ENCODE measurements around the gene TMEM14A.
"Not testable (repeated sequence)": the region's sequence is repeated elsewhere in the genome, so short reads cannot be mapped to it uniquely, and the experiment has no call there.

Gene TMEM14A

GRCh38 chr6:52670502-52671409 is at the start of gene TMEM14A:
TMEM14A (plus strand) TSS chr6:52671113; CDS start chr6:52677103, 5,990 bp downstream.
- DNase-seq, result peak; percentile 90

GRCh38 chr6:52621631-52622030 is 49.3 kb upstream of the TMEM14A start:
- DNase-seq, result no peak

DNA sequence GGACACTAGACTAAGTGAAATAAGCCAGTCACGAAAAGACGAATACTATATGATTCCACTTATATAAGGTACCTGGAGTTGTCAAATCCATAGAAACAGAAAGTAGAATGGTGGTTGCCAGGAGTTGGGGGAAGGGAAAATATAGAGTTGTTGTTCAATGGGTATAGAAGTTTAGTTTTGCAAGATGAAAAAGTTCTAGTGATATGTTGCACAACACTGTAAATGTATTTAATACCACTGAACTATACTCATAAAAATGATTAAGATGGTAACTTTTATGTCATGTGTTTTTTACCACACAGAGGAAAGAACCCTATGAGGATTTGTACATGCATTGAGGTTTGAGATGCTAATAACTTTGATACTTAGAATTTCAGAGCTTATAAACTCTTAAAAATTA is 48.1 kb upstream of the TMEM14A start:
- DNase-seq, result no peak

GRCh38 chr6:52632011-52632410 is 38.9 kb upstream of the TMEM14A start:
- no peak for DNase-seq

- no peak for DNase-seq
Observed at GRCh38 chr6:52634211-52634610, 36.7 kb upstream of the TMEM14A start.

DNA sequence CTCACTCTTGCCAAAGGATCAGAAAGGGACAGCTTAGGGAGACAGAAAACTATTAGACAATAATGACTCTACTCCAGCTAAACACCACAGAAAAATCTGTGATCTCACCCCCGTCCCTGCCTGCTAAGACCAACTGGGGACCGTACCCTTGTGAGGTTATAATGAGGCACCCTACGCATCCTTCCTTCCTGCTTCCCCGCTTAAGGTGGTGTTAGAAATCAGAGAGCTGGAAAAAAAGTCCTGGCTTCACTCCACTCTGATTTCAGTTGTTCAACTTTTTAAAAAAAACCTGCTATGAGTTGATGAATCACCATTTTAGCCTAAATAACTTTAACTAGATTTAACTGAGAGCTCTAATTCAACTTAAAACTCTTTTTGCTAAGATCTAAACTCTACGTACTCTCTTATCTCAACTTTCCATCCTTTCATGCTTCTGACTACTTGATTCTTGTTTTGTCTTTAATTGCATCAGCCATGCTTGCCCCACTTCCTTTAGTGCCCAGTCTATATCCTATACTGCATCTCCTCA is 35.8 kb upstream of the TMEM14A start:
- DNase-seq, result no peak

DNA sequence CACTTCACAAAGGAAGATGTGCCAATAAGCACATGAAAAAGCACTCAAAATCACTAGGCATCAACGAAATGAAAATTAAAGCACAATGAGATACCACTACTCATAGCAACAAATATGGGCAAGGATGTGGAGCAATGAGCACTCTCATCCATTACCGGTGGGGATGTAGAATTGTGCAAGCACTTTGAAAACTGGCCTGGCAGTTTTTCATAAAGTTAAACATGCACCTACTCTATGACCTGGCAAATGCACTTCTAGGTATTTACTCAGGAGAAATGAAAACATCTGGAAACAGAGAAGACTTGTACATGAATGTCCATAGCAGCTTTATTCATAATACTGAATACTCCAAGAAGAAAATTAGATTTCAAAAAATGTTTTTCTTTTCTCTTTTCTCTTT is 34.1 kb upstream of the TMEM14A start:
- DNase-seq, result no peak

- DNase-seq, result no peak
Observed at GRCh38 chr6:52639493-52639892, 31.4 kb upstream of the TMEM14A start.

DNA sequence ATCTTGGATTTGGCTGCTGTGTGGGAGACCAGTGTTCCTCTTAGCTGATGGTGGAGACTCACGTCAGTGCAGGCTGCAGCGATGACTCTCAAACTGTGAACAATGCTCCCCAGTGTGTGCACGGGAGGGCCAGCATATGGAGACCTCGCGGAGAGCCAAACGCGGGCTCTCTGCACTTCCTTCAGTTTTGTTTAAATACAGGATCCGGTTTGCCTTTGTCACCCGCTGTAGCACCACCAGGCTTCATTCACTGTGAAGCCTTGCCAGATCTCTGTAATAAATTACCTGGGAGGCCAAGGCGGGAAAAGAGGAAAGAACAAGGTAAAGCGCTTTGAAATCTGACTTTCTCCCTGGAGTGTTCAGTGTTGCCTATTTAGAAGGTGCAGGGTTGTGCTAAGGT is 30.7 kb upstream of the TMEM14A start:
- no peak for DNase-seq

DNA sequence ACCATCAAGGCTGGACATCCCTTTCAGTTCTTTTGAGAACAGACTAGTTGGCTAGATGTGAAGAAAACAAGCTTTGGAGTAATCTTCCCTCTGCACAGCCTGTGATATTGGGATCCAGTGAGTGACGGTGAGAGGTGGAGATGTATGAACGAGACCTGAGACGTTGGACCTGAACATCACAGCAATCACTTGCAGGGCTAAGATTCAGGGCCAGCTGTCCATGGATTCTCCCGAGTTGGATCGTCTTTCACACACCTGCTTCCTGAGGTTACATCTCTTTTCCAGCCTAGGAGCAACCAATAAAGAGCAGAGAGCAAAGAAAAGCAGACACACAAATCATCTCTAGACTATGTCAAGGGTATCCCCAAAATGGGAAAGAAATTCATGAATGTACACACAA is 30.0 kb upstream of the TMEM14A start:
- no peak for DNase-seq

DNA sequence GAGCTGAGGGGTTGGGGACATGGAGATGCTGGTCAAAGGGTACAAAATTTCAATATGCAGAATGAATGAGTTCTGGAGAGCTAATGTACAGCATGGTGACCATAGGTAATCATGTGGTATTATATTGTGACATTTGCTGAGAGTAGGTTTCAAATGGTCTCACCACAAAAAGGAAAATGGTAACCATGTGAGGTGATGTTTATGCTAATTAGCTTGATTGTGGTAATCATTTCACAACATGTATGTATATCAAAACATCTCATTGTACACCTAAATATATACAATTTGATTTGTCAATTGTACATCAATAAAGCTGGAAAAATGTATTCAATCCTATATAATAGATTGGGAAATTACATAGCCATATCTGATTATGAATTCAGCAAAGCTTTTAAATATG is 29.5 kb upstream of the TMEM14A start:
- no peak for DNase-seq

DNA sequence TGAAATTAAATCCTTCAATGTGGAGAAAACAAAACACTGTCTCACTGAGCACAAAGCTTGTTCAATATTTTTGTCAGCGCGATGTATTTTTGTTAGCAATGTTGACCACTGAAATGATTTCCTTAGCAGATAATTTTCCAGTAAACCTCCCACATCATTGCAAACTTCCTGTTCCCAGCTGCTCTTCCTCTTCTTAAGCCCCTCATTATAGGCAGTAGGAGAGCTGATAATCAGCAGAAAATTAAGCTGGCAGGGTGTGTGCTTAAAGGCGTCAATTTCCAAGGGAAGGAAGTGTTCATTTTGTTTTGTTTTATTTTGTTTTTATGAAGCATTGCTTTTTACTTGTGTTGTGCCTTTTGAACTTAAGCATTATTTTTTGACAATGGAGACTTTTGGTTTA is 29.1 kb upstream of the TMEM14A start:
- DNase-seq, result no peak

DNA sequence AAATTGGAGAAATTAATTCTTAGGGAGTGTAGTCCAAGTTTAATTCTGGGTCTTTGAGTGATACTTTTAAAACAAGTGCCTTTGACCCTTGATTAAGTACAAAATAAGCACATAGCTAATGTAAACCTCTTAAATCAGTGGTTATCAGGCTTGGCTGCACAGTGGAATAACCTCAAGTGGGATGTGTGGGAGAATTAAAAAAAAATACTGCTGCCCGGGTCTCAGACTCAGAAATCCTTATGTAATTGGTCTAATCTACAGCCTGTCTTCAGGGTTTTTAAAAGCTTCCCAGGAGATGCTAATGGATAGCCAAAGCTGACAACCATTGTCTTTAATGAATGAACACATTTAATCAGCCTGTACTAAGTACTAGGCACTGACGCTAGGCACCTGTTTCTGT is 28.5 kb upstream of the TMEM14A start:
- no peak for DNase-seq

- DNase-seq, result no peak
Observed at GRCh38 chr6:52643158-52643557, 27.8 kb upstream of the TMEM14A start.

DNA sequence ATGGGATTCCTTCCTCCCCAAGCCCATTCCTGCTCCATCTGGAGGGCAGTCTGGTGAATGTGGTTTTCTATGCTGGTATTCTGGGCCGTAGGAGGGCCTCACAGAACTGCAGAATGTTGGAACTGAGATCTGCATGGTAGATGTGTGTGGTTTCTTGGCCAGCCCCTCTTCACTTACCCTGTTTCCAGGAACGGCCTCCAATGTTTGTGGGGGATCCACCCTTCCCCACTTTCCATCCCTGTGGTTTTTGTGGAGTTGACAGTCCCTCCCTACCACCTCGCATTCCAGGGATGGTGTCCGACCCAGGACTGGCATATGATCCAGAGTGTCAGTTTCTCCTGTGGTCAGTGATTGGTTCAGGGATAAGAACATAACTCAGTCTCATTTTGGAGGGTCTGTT is 26.7 kb upstream of the TMEM14A start:
- DNase-seq, result no peak

GRCh38 chr6:52645976-52646375 is 24.9 kb upstream of the TMEM14A start:
- no peak for DNase-seq

DNA sequence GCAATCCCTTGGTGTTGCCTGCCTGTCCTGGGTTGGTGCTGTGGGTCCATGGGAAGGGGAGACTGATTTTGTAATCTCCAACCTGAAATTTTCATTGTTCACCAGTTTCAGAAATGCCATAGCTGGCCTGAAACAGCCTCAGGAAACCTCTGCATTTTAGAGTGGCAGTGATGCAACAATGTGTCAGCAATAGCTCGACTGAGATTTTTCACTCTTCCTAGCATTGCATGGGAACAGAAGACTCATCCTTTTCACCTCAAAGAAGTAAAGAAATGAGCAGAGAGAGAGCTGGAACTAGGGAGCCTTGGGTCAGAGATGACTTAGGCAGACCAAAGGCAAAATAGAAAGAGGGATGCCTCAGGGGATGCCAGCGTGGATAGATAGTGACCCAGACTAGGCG is 23.7 kb upstream of the TMEM14A start:
- no peak for DNase-seq

GRCh38 chr6:52649536-52650160 is 21.3 kb upstream of the TMEM14A start:
- no peak for DNase-seq

DNA sequence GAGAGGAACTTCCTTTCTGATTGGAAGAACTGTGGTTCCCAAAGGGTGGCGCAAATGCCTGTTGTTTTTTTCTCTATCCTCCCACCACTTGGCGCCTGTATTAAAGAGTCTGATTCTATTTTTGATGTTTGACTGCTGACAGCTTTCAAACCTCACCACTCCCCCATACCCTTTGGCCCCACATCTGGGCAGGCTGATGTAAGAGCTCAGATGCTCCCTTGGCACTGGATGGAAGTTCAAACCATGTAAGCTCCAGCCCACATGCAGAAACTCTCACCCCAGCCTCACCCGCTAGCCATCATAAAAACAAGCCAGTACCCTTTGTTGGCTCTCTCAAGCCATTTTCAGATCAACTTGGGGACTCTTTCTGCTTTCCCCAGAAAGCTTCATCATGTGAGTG is 20.0 kb upstream of the TMEM14A start:
- no peak for DNase-seq

DNA sequence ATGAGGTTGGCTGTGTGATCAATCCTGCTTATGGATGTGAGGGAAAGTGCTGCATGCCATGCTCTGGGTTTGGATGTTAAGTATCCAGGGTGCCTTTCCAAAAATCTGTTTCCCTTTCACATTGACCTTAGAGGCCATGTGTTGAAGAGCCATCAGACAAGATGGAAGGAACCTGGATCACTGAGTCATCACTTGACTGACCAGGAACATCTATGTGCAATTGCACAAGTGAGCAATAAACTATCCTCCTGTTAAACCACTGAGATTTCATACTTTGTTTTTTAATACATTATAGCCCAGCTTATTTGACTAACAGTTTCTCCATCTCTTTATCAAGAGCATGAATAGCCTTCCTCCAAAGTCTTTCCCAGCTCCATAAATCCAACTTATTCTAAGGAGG is 17.8 kb upstream of the TMEM14A start:
- no peak for DNase-seq

- DNase-seq, result no peak
Observed at GRCh38 chr6:52654007-52654406, 16.9 kb upstream of the TMEM14A start.

DNA sequence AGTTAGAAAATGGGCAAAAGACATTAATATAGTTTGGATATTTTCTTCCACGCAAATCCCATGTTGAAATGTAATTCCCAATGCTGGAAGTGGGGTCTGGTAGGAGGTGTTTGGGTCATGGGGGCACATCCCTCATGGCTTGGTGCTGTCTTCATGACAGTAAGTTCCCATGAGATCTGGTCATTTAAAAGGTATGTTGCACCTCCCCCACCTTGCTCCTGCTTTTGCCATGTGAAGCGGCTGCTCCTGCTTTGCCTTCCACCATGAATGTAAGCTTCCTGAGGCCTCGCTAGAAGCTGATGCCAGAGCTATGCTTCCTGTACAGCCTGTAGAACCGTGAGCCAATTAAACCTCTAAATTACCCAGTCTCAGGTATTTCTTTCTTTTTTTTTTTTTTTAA is 16.3 kb upstream of the TMEM14A start:
- DNase-seq, result no peak

DNA sequence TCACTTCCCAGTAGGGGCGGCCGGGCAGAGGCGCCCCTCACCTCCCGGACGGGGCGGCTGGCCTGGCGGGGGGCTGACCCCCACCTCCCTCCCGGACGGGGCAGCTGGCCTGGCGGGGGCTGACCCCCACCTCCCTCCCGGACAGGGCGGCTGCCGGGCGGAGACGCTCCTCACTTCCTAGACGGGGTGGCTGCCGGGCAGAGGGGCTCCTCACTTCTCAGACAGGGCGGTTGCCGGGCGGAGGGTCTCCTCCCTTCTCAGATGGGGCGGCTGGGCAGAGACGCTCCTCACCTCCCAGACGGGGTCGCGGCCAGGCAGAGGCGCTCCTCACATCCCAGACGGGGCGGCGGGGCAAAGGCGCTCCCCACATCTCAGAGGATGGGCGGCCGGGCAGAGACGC is 15.0 kb upstream of the TMEM14A start:
- not testable (repeated sequence) for DNase-seq

DNA sequence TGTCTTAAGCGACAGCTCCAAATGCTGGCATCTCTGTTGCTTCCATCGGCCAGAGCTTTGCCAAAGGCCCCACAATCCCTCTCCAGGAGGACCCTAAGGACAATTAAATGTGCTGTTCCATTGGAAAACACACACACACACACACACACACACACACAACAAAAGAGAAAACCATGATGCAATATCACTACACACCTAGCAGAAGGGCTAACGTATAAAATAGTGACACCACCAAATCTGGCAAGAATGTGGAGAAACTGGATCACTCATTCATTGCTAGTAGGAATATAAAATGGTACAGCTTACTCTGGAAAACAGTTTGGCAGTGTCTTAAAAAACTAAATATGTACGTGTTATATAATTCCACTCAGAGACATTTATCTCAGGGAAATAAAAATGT is 13.0 kb upstream of the TMEM14A start:
- no peak for DNase-seq
